SK-N-SH (cell line): ENCODE results near the gene HSD11B1. TPM values are rescaled to one million over a fixed set of nuclear protein-coding genes. Genes with fewer than 3 reads are reported as not detected.

Source experiments
- CTCF ChIA-PET: fragments of 300-600, 350-600 bp; formaldehyde crosslinking; extraction: SDS; loops from one replicate; lab custom pipeline; 2021; lab: Yijun Ruan, JAX
- POLR2A ChIA-PET: fragments of 350-600 bp; sonication (Branson Sonifier 250); formaldehyde crosslinking; extraction: SDS; loops from one replicate; lab custom pipeline; 2020; ENCODE audit warnings: antibody characterized with exemption, inconsistent platforms; lab: Yijun Ruan, JAX
- DNase-seq: peaks from one replicate; pipeline ENCODE4 v3.0.0; 2012
- H2AFZ ChIP-seq: fragments of 200-600 bp; sonication (generic); 2 replicates; pipeline ENCODE4 v1.8.1; 2016; ENCODE audit warnings: antibody characterized with exemption, mild to moderate bottlenecking, low read depth
- H3F3A ChIP-seq: fragments of 200-600 bp; sonication (generic); replicated peaks from 2 replicates; pipeline ENCODE3; 2016; ENCODE audit warnings: antibody characterized with exemption, mild to moderate bottlenecking; ENCODE audit not compliant: insufficient read depth
- H3K27ac ChIP-seq, 2 experiments: fragments of 200-500 bp in 1 of 2; fragments of 200-600 bp in 1 of 2; sonication (Bioruptor generic) in 1 of 2; sonication (generic), shearing (Covaris generic) in 1 of 2; 2 replicates each; pipeline versions ENCODE4 v1.5.1 to v1.6.1; 2014 to 2016; ENCODE audit warnings: low read depth in 2 of 2, inconsistent platforms in 1 of 2, low read length in 1 of 2, mild to moderate bottlenecking in 1 of 2, mixed read lengths in 1 of 2
- H3K27me3 ChIP-seq: fragments of 200-600 bp; sonication (generic), shearing (Covaris generic); 2 replicates; pipeline ENCODE4 v1.6.1; 2016; ENCODE audit warnings: mixed run types; ENCODE audit not compliant: insufficient read depth
- H3K36me3 ChIP-seq, 2 experiments: fragments of 200-500 bp in 1 of 2; fragments of 200-600 bp in 1 of 2; sonication (Bioruptor generic) in 1 of 2; sonication (generic) in 1 of 2; replicated peaks in 1 of 2; 2 replicates each; pipeline versions ENCODE3 to v1.5.1; 2014 to 2016; ENCODE audit warnings: low read length in 1 of 2, mild to moderate bottlenecking in 1 of 2; ENCODE audit not compliant: insufficient read depth in 2 of 2, control insufficient read depth in 1 of 2
- H3K4me1 ChIP-seq, 2 experiments: fragments of 200-500 bp in 1 of 2; fragments of 200-600 bp in 1 of 2; sonication (Bioruptor generic) in 1 of 2; sonication (generic), shearing (Covaris generic) in 1 of 2; 2 replicates each; pipeline versions ENCODE4 v1.5.1 to v1.6.1; 2014 to 2016; ENCODE audit warnings: low read depth in 1 of 2, low read length in 1 of 2, mixed run types in 1 of 2; ENCODE audit not compliant: insufficient read depth in 2 of 2, control insufficient read depth in 1 of 2
- H3K4me2 ChIP-seq: fragments of 200-600 bp; sonication (generic), shearing (Covaris generic); 2 replicates; pipeline ENCODE4 v1.6.1; 2017; ENCODE audit warnings: mixed run types
- H3K4me3 ChIP-seq, 2 experiments: fragments of 200-500 bp in 1 of 2; fragments of 200-600 bp in 1 of 2; sonication (Bioruptor generic) in 1 of 2; sonication (generic), shearing (Covaris generic) in 1 of 2; 2 replicates each; pipeline versions ENCODE4 v1.5.1 to v1.8.1; 2014 to 2016; ENCODE audit warnings: low read depth in 2 of 2, inconsistent platforms in 1 of 2, low read length in 1 of 2, mild to moderate bottlenecking in 1 of 2, mixed read lengths in 1 of 2, moderate library complexity in 1 of 2
- H3K79me2 ChIP-seq: fragments of 200-600 bp; sonication (generic); 2 replicates; pipeline ENCODE4 v1.8.1; 2017; ENCODE audit warnings: mild to moderate bottlenecking; ENCODE audit not compliant: insufficient read depth
- H3K9ac ChIP-seq: fragments of 200-600 bp; sonication (generic); 2 replicates; pipeline ENCODE4 v1.6.1; 2017; ENCODE audit warnings: mixed run types
- H3K9me2 ChIP-seq: fragments of 200-600 bp; sonication (generic); 2 replicates; pipeline ENCODE4 v1.6.1; 2017; ENCODE audit warnings: mixed run types
- H3K9me3 ChIP-seq: fragments of 200-600 bp; sonication (generic); 2 replicates; pipeline ENCODE4 v1.6.1; 2017; ENCODE audit warnings: mixed run types, mild to moderate bottlenecking, moderate library complexity
- H4K20me1 ChIP-seq: fragments of 200-600 bp; sonication (generic); 2 replicates; pipeline ENCODE4 v1.6.1; 2017; ENCODE audit warnings: mild to moderate bottlenecking, mixed run types; ENCODE audit not compliant: insufficient read depth
- CHD2 ChIP-seq: fragments of 150-350 bp; IDR thresholded peaks from 2 replicates; pipeline ENCODE4 v1.6.1; 2018; ENCODE audit warnings: low read length; ENCODE audit not compliant: partially characterized antibody
- EP300 ChIP-seq, 2 experiments: IDR thresholded peaks; 2 replicates each; pipeline versions ENCODE4 v1.4.0 to v1.6.1; 2012; ENCODE audit warnings: borderline replicate concordance in 1 of 2, low read depth in 1 of 2, low read length in 1 of 2
- EZH2phosphoT487 ChIP-seq: fragments of 200-600 bp; sonication (generic); IDR thresholded peaks from 2 replicates; pipeline ENCODE4 v1.6.1; 2017; ENCODE audit warnings: low read depth, mixed run types, mild to moderate bottlenecking, antibody characterized with exemption, moderate library complexity, borderline replicate concordance
- FOXJ3 ChIP-seq: sonication (generic); formaldehyde crosslinking; IDR thresholded peaks from 2 replicates; pipeline ENCODE4 v1.5.1; 2020; ENCODE audit warnings: mild to moderate bottlenecking, missing genetic modification reagents
- GABPA ChIP-seq: IDR thresholded peaks from 2 replicates; pipeline ENCODE4 v1.4.0; 2012; ENCODE audit warnings: low read depth, mild to moderate bottlenecking
- GATA2 ChIP-seq: sonication (generic); formaldehyde crosslinking; IDR thresholded peaks from 2 replicates; pipeline ENCODE4 v1.5.0; 2020; ENCODE audit warnings: mild to moderate bottlenecking, missing genetic modification reagents
- MEF2A ChIP-seq: IDR thresholded peaks from 2 replicates; pipeline ENCODE4 v1.4.0; 2012; ENCODE audit warnings: low read depth, borderline replicate concordance
- NFIC ChIP-seq: IDR thresholded peaks from 2 replicates; pipeline ENCODE4 v1.4.0; 2012; ENCODE audit warnings: borderline replicate concordance
- NRF1 ChIP-seq: IDR thresholded peaks from 2 replicates; pipeline ENCODE4 v1.6.1; 2012; ENCODE audit warnings: low read depth, mild to moderate bottlenecking, low read length
- POLR2AphosphoS5 ChIP-seq: IDR thresholded peaks from 2 replicates; pipeline ENCODE4 v1.6.1; 2012; ENCODE audit warnings: low read depth, low read length
- RCOR1 ChIP-seq: fragments of 150-350 bp; IDR thresholded peaks from 2 replicates; pipeline ENCODE4 v1.6.1; 2017; ENCODE audit warnings: antibody characterized with exemption, low read length
- RFX5 ChIP-seq: IDR thresholded peaks from 2 replicates; pipeline ENCODE4 v1.6.1; 2012; ENCODE audit warnings: mild to moderate bottlenecking, improper control_type of control experiment, low read length
- SMC3 ChIP-seq: IDR thresholded peaks from 2 replicates; pipeline ENCODE4 v1.6.1; 2012; ENCODE audit warnings: low read depth, low read length, improper control_type of control experiment
- TCF12 ChIP-seq: IDR thresholded peaks from 2 replicates; pipeline ENCODE4 v1.4.0; 2012
- TEAD4 ChIP-seq: IDR thresholded peaks from 2 replicates; pipeline ENCODE4 v1.4.0; 2012; ENCODE audit warnings: mild to moderate bottlenecking, borderline replicate concordance; ENCODE audit not compliant: insufficient read depth
- USF1 ChIP-seq: IDR thresholded peaks from 2 replicates; pipeline ENCODE4 v1.4.0; 2012; ENCODE audit warnings: low read depth, borderline replicate concordance
- YY1 ChIP-seq: IDR thresholded peaks from 2 replicates; pipeline ENCODE4 v1.4.0; 2012; ENCODE audit warnings: low read depth, mild to moderate bottlenecking
- ZBTB33 ChIP-seq: IDR thresholded peaks from 2 replicates; pipeline ENCODE4 v1.4.0; 2012; ENCODE audit warnings: low read depth, borderline replicate concordance
- whole genome bisulfite sequencing: methylation state at CpG from one replicate; pipeline ENCODE4 v1.1.6; 2017; ENCODE audit warnings: low lambda C conversion rate; 5-methylcytosine and 5-hydroxymethylcytosine counted together
- polyA plus RNA-seq, 3 experiments: library from polyadenylated mRNA; depleted of rRNA; stranded (reverse); fragments of >200 nt; gene quantifications; 2 replicates each; pipeline ENCODE4 v1.2.3, GENCODE V29; 2012
- TF ChIP-seq, protein P1 (sequence below): fragments of 150-350 bp; IDR thresholded peaks from 2 replicates; pipeline ENCODE4 v1.6.1; 2017; ENCODE audit warnings: antibody characterized with exemption, low read length, low read depth, borderline replicate concordance
- TF ChIP-seq, protein P2 (sequence below): IDR thresholded peaks from 2 replicates; pipeline ENCODE4; 2012

Gene HSD11B1
- polyA plus RNA-seq, 1 of the 3 experiments (the other 2 are of a cell fraction), result 0.23 TPM

GRCh38 chr1:209758400-209758799 lies 53.8 kb downstream of the HSD11B1 start:
- CTCF ChIA-PET, result interaction anchor here (1.0 kb wide), 1 partner anchor 65 kb away, joined by 3 read pairs; no protein-coding TSS in a partner anchor
- no peaks in the 10 kb centered on the region for H3K9me3 ChIP-seq

DNA sequence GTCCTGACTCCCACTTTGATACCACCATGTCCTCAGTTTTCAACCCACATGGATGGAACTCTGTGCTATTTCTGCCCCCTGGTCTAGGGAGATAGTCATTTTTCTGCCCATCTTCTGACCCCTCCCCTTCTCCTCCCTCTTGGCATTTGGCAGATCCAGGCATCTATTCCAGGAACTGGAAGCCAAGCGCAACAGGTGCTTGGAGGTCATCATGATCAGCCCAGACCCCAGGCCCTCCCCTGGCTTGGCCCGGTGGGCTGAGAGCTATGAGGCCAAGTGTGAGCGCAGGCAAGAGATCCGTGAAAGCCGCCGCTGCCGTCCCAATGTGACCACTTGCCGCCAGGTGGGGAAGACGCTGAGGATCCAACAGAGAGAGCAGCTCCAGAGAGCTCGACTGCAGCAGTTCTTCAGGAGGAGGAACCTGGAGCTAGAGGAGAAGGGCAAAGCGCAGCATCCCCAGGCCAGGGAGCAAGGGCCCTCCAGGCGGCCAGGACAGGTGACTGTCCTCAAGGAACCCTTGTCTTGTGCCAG lies 55.2 kb downstream of the HSD11B1 start:
- CTCF ChIA-PET, result no interaction called here
- TF ChIP-seq TCF12, result no peak
- no peak for TF ChIP-seq EZH2phosphoT487
- no peak for TF ChIP-seq GABPA
- no peak for TF ChIP-seq EP300 (IDR thresholded peaks at IDR 0.05; ENCODE audit: borderline replicate concordance in 1 of 2, low read depth in 1 of 2, low read length in 1 of 2)
- TF ChIP-seq, protein P1, sequence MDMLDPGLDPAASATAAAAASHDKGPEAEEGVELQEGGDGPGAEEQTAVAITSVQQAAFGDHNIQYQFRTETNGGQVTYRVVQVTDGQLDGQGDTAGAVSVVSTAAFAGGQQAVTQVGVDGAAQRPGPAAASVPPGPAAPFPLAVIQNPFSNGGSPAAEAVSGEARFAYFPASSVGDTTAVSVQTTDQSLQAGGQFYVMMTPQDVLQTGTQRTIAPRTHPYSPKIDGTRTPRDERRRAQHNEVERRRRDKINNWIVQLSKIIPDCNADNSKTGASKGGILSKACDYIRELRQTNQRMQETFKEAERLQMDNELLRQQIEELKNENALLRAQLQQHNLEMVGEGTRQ, result no peak
- TF ChIP-seq CHD2, result no peak
- no peak for TF ChIP-seq USF1
- no peak for TF ChIP-seq RCOR1
- no peak for TF ChIP-seq TEAD4
- no peak for TF ChIP-seq NFIC
- TF ChIP-seq RFX5, result no peak
- no peak for TF ChIP-seq ZBTB33
- TF ChIP-seq, protein P2, sequence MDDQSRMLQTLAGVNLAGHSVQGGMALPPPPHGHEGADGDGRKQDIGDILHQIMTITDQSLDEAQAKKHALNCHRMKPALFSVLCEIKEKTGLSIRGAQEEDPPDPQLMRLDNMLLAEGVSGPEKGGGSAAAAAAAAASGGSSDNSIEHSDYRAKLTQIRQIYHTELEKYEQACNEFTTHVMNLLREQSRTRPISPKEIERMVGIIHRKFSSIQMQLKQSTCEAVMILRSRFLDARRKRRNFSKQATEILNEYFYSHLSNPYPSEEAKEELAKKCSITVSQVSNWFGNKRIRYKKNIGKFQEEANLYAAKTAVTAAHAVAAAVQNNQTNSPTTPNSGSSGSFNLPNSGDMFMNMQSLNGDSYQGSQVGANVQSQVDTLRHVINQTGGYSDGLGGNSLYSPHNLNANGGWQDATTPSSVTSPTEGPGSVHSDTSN, result no peak
- TF ChIP-seq NRF1, result no peak
- no peak for TF ChIP-seq SMC3

More at GRCh38 chr1:209758400-209758799, 53.8 kb downstream of the HSD11B1 start:
- Histone ChIP-seq H3K27me3 (no peaks in the 10 kb centered on the region), H3K4me1 (0 out of 4 replicates have a peak, but pooled peaks cover 0 to 7% of the 10 kb centered on the region in 2 experiments), H3K36me3 (no peaks in the 10 kb centered on the region), H3K79me2 (no peaks in the 10 kb centered on the region), H3K4me2 (no peak overlapping the region), H3K4me3 (no peak overlapping the region), H3K9me2 (no peaks in the 10 kb centered on the region), H4K20me1 (no peaks in the 10 kb centered on the region), H3F3A (no peaks in the 10 kb centered on the region), H3K27ac (no peak overlapping the region), H2AFZ (no peak overlapping the region), H3K9ac (no peak overlapping the region)
- 44% methylated on average over 3 of the region's 3 CpGs for WGBS
- no peak for DNase-seq
- POLR2A ChIA-PET, result no interaction called here
- no peak for TF ChIP-seq TCF12
- TF ChIP-seq MEF2A, result no peak
- TF ChIP-seq POLR2AphosphoS5, result no peak
- TF ChIP-seq, protein P2, result no peak
- no peak for TF ChIP-seq GATA2 (CRISPR knock-in tag)
- no peak for TF ChIP-seq FOXJ3 (CRISPR knock-in tag)
- no peak for TF ChIP-seq YY1

More for the DNA sequence above, 55.2 kb downstream of the HSD11B1 start:
- Histone ChIP-seq H3K27me3 (no peaks in the 10 kb centered on the region), H3K4me1 (0 out of 4 replicates have a peak, but pooled peaks cover 0 to 7% of the 10 kb centered on the region in 2 experiments), H4K20me1 (no peaks in the 10 kb centered on the region), H3K9me3 (no peaks in the 10 kb centered on the region), H3K9ac (no peak overlapping the region), H3K79me2 (no peaks in the 10 kb centered on the region), H2AFZ (no peak overlapping the region), H3K9me2 (no peaks in the 10 kb centered on the region), H3K4me3 (no peak overlapping the region), H3K36me3 (no peaks in the 10 kb centered on the region), H3K27ac (no peak overlapping the region), H3F3A (no peaks in the 10 kb centered on the region), H3K4me2 (no peak overlapping the region)
- POLR2A ChIA-PET, result no interaction called here
- 80% methylated on average over 11 of the region's 12 CpGs for WGBS
- DNase-seq, result no peak
